HT-29 (cell line): ENCODE results near the gene CACNG4. TPM values are rescaled to one million over a fixed set of nuclear protein-coding genes. Genes with fewer than 3 reads are reported as not detected.

Source experiments
- DNase-seq: peaks from one replicate; pipeline ENCODE4 v3.0.0-alpha.2; 2015; ENCODE audit warnings: low spot score
- total RNA-seq: library from RNA; depleted of rRNA; stranded (reverse); fragments of >200 nt; shearing (Covaris generic); gene quantifications from 2 replicates; pipeline ENCODE4 v1.2.3, GENCODE V29; 2014

The CACNG4 gene
- total RNA-seq, 1 experiment from 2014 or later: 6.2 TPM

DNA sequence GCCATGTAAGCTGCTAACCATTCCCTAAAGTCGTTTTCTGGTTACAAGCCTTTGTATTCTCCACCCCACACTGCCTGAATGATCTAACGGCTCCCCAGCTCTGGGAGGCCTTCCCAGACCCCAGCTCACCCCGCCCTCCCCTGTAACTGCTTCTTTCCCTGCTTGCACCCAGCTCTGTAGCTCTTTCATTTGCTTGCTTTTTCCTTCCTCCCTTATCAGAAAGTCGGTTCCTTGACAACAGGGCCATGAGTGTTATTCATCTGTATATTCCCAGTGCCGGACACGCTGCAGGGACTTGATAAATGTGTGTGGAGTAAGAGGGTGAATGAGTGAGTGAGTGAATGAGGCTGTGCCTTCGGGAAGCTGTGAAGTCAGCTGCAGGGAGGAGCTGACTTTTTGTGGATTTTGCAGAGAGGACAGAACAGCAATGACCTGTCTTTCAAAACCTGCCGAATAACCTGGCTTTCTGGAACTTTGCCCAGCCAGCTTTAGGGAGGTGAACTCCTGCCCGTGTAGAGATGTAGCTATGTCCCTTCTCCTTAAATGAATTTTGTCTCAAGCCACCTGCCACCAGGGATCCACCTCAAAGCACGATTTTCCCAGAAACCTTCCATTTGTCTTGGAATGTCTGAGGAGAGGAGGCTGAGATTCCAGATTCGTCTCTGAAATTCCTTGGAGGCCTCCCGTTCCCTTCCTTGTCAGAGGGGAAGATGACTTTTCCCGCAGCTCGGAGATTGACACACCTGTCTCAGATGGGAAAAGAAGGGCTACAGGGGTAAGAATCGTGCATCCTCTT, 20.0 kb upstream of the CACNG4 start:
- peak; percentile 65 for DNase-seq

DNA sequence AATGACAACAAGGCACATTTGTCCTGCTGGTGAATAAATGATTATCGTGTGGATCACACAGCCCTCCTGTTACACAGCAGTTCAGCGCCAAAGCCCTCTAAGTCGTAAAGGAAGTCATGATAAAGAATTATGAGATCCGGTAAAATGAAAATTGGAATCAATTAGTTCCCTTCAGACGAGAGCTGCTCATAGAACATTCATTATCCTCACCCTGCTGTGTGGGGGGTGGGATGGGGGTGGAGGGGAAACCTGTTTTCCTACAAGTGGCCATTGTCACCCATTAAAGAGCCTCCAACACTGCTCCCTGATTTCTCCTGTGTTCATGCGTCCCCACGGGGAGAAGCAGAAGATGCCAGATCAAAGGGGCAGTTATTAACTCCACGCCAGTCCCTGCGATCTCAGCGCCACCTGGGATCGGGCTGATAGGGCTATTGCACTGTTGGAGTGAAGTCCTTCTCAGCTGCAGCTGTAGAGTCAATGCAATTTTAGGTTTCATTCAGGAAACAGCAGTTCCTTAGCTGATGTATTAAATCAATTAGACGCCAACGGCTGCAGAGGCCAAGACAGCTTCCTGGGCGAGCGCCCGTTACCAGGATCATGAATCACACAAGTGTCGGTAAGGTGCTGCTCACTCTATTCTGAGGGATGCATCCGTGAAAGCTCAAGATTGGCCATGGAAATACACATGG, 19.2 kb upstream of the CACNG4 start:
- DNase-seq: no peak

DNA sequence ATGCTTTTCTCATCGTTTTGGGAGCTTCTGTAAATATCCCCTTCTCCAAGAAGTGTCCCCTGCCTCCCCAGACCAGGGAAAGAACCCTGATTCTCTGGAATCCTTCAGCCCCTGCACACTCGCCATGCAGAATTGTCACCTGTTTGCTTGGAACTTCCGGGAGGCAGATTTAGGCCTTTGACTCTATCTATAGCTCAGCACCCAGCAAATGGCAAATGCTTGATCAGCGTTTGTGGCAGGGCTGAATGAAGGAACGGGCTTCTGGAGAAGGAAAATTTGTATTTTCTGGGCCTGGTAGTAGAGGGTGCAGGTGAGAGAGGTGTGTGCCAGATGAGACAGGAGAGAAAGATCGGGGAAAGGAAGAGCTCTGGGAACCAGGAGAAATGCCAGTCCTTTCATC, 18.3 kb upstream of the CACNG4 start:
- DNase-seq: no peak

DNA sequence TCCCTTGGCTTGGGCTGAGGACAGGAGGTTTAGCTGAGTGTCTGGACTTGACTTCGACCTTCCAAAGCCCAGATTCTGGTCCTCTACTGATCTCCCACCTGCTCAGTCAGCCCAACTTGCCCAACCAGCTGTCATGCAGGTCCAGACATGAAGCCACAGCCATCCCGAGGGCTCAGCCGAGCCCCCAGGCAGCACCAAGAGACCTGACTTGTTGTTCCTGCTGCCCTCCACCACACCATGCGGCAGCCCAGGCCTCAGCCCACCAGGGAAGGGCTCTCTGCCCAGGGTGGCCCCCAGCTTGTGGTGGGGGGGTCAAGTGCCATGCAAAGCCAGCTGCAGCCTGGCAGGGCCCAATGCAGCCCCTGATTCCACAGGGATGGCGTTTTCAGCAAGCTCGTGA, 17.2 kb upstream of the CACNG4 start:
- no peak for DNase-seq

DNA sequence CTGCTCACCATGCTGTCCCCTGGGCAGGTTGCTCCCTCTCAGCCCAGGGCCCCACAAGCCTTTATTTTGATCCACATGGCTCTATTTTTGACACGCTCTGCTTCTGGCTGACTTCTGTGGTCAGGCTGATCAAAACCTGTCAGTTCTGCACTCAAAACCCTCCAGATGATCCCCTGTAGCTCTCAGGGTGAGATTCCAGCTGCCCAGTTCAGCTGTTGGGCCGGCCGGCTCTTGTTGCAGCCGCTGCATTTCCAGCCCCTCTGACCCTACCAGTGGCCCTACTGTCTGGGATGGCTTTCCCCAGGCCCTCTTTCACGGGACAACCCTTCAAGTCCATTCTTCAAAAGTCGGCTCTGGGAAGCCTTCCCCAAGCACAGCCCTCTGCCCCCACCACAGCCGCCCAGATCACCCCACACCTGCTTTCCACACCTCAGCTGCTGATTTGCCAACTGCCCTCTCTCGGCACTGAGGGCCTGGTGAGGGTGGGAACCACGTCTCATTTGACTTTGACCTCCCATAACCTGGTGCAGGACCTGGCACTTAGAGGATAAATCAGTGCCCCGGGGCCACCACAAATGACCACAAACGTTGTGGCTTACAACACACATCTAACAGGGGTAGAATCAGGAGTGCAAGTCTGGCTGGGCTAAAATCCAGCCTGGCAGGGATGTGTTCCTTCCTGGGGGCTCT, 16.3 kb upstream of the CACNG4 start:
- no peak for DNase-seq

DNA sequence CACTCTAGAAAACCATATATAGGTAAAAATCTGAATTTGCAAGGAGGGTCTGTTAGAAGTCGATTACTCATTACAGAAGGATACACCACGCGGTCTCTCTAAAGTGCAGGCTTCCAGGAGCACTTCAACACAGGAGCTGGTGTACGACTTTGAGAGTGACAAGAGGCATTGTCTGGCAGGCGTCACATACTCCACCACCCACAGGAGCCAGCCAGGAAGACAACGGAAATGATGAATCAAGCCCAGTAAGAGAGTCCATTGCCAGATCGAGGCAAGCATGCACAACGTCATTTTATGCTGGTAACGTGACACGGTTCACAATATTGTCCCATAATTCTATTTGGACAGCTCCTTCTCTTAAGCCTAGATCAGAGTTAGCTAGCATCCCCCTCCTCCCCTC, 15.0 kb upstream of the CACNG4 start:
- DNase-seq: no peak

DNA sequence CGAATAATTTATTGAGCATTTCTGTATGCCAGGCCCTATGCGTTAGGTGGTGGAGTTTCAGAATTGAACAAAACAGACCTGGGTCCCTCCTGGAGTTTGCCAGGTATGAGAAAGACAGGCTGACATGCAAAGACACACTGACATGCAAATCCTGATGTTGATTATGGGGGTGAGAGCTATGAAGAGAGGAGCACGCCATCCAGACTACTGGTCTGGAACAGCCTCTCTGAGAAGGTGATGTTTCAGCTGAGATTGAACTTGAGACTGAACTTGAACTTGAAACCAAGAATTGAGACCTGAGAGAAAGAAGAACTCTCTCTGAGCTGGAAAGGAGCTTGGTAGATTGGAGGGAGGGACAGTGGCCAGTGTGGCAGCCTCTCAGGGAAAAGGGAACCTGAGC, 14.2 kb upstream of the CACNG4 start:
- DNase-seq: no peak

DNA sequence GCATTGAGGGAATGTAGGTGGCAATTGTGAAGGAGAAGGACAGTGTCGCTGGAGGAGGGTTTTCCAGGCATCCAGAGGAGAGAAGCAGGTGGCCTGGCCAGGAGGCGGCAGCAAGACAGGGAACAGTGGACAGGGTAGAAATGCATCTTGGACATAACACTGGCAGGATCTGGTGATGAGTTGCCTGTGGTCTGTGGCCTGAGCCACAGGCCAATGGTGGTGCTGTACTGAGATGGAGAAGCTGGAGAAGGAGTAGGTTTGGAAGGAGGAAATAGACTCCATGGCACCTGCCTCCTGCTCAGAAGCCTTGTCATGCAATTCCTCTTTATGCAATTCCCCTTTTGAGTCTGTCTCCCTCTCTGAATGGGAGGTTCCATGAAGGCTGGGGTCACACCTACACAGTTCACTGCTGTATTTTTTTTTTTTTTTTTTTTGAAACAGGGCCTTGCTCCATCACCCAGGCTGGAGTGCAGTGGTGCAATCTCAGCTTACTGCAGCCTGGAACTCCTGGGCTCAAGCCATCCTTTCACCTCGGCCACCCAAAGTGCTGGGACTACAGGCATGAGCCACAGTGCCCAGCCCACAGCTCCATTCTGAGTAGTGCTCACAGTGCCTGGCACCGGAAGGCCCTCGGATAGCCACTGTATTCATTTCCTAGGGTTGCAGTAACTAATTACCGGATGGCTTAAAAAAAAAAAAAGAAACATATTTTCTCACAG, 13.5 kb upstream of the CACNG4 start:
- DNase-seq: no peak

DNA sequence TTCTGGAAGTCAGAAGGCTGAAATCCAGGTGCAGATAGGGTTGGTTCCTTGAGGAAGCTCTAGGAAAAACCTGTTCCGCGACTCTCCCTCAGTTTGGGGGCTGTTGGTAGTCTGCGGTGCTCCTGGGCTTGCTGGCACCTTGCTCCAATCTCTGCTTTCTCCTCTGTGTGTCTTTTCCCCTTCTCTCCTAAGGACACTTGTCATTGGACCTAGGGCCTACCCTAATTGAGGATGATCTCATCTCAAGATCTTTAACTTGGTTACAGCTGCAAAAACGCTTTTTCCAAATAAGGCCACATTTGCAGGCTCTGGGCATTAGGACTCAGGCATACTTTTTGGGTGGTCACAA, 12.9 kb upstream of the CACNG4 start:
- DNase-seq: peak; percentile 93

DNA sequence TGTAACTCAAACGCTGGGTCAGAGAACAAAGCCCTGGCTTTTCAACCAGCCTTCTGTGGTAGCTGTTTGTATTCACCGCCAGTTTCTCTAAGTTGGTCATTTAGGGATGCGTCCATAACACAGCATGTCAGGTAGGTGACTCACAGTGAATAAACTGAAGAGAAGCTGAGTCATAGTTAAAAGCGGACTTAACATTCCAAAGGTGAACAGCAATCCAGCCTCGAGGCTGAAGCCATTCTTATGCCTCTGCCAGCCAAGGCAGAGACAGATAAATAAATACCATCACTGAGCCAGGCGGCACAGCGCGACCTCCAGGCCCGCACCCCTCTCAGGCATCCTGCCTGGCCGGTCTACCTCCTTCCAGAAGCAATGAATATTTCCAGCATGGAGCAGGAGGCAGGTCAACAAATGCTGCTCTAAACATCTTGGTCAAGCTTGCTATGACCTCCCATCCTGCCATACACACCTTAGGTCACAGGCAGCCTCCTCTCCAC, 12.4 kb upstream of the CACNG4 start:
- peak; percentile 100 for DNase-seq

DNA sequence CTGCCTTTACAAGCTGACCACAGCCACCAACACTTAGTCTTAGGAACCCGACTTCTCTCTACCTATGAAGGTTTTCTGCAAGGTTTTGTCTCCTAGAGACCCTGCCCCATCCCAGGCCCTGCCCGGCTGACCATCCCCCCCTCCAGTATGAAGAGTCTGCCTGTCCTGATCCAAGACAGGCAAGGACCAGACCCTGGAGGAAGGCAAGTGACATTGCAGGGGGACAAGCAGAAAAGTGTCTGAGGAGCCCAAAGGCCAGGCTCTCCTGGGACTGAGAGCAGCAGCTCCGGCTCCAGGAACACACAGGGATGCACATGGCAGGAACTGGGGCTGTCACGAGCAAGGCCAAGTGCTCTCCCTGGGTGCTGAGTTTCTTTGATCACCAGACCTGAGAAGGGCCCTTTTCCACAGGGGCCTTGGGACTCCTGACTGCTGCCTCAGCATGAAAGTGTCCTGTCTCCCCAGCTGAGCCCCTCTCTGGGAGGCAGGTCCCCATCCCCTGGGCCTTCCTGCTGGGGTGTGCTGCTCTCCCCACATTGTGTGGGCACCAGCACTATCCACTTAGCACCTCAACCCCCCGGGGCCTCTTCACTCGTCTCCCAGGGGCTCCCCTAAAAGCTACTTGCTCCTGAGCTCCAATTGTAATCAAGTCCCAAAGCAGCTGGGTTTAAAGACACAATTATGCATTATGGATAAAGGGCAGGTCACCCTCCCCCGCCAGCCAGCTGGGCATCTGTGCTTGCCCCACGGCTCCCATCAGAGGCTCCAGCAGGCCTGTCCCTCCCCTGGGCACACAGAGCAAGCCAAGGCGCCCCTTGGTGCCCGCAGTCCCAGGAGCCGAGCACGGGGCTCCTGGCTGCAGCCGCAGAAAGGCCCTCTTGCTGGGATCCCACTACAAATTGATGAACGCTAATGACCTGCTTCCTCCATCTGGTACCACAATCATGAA, 11.6 kb upstream of the CACNG4 start:
- DNase-seq: no peak

DNA sequence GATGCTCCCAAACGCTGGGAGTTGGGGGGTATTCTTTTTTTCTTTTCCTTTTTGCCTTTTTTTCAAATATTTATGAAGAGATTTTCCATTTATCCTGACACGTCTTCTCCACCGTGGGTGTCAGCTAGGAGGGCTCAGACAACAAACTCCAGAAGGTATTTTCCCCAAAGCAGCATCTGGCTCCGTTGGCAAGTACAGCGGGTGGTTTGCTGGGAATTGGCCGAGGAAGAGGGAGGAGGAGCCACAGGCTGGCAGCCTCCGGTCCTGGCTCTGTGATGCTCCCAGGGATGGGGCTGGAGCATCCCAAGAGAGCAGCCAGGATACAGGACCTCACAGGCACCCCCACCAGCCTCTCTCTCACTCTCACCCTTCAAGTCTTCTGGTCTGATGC, 10.9 kb upstream of the CACNG4 start:
- DNase-seq: no peak

DNA sequence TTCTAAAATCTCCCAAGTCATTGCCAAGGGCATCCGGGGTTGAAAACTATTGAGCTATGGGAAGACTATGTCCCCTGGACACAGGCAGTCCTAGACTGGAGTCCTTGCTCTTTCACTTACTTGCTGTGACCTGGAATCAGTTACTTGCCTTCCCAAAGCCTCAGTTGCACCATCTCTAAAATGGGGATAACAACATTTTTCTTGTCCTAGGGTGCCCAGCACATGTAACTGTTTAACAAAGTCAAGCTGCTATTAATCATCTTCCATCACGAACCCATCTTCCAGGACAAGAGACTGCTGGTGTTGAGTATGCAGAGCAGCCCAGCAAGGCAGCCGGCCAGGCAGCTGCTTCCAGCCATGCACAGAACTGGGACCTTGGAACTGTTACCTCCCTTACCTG, 9.9 kb upstream of the CACNG4 start:
- DNase-seq: no peak

DNA sequence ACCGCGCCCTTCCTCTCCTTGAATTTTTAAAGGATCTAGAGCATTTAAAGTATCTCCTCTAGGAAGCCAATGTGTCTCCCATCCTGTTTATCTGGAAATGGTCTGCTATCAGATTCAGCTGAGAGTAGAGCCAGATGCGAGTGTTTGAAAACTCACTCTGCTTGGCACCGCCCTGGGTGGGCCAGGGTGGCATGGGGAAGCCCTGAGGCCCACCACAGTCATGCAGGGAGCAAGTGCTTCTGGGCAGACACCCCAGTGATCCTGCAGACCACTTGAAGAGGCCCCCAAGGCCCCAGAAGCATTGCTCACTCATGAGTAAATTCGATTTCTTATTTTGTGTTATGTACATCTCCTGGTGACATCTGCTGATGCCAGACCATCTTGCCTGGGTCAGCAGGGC, 8.7 kb upstream of the CACNG4 start:
- DNase-seq: no peak

DNA sequence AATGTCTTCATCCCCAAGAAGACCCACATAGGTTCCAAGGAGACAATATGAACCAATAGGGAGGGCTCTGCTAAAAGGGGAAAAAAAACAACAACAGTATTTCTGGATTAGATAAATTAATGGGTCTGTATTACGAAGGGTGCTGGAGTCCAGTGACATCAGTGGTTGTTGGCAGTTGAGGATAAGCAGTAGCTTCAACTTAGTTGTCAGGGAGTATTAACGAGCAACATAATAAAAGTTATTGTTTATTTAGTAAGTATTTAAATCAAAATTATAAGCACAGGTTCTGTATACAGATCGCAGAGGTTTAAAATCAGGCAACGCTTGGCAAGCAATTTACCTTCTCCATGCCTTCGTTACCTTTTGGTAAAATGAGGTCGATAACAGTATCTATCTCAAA, 7.6 kb upstream of the CACNG4 start:
- no peak for DNase-seq

DNA sequence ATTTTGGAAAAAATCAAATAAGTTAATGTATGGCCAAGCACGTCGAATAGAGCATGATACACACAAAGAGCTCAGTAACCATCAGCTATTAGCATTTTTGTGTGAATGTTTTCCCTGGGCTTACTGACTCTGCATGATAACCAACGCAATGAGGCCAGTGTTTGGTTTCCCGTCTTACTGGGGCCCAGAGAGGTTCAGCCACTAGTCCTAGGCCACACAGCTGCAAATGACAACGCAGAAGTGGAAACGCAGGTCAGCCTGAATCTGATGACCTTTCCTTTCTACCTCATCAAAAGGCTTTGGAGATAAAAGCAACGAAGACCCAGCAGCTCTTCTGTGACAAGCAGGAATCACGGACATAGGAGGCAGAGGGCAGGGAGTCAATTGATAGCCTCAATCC, 7.2 kb upstream of the CACNG4 start:
- no peak for DNase-seq

DNA sequence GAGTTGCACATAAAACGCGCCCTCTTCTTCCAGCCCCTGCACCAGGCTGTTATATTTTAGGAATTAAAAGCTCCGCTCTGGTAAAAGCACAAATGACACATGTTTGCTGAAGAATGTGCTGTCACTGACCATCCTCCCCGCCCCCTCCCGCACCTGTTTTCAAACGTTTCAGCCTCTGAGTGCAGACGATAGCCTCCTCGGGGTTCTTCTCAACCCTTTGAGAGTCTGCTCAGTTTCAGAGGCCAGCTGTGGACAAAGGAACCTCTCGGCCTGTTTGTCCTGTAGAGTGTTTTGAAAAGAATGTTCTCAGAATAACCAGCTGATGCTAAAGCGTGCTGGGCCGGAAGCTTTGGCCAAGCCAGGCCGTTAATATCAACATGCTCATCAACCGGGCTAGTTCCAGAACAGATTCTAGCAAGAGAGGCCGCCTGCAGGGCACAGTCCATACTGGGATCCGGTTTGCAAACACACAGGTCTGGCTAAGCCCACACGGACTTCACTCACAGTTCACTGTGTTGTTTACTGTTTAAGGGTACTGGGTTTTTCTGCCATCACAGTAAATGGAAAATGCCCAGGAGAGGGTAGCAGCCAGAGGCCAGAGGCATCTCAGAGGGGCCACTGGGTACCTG, 6.4 kb upstream of the CACNG4 start:
- DNase-seq: no peak

DNA sequence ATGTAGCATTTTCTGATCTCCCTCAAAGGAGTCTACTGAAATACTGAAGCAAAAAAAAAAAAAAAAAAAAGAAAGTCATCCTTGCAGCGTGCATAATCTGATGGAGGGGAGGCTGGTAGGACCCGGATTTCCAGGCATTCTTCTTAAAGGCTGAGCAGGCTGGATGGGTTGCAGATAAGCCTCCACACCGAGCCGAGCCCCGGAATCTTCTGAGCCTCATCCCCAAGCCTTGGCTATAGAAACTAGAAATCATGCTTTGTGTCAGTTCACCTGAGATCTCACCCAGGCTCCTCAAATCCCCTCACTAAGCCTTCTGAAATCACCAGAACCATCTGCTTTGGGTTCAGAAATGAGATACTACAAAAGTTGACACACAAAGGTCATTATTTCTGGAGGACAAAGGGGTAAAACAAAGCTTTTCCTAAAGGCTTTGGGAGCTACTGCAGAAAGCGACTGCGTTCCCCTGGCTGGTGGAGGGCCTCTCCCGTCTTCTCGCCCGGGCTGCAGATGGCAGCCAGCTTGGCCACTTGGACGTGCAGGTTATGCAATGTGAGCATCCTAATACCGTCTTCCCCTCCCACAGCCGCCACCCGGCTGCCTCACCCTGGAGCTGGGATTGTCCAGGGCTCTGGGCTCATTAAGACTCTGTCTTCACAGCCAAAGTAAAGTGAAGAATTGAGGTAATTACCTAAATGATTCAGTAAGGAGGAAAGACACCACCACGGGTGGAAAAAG, 4.7 kb upstream of the CACNG4 start:
- no peak for DNase-seq

DNA sequence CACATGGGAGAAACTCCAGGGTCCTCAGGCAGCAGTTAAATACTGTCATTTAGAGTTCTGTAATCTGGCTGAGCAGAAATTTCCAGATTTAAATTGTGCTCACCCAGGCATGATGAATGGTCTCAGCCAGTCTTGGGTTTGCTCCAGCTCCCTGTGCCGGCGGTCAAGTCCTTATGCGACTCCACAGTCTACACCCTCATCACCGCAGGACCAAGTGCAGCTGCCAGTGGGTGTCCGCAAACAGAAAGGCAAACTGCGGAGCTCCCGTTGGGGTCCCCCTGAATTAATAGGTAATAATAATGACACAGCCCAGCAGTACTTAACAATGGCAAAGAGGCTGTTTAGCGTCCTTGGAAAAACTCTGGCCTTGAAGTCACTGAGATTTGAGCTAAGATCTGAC, 3.9 kb upstream of the CACNG4 start:
- DNase-seq: no peak

DNA sequence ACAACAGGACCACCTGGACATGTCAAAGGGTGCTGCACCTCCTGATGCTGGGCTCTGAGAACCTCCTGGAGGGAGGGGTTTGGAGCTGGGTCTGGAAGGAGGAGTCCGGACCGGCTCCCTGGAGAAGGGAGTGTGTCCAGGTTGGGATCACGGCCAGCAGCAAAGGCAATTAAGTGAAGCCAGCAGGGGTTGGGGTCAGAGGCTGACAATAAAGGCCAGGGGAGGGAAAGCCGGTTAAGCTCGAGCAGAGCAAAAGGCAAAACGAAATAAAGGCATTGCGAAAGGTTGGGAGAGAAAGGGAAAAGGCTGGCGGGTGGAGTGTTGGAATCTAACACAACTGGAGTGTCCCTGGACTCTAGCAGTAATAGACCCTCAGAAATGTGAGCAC, 992 bp upstream of the CACNG4 start:
- no peak for DNase-seq
